H4 (cell line): Measurements from ENCODE around the gene DRC1. TPM values are rescaled to one million over a fixed set of nuclear protein-coding genes. Genes with fewer than 3 reads are reported as not detected.
A peak's percentile ranks its signal among the peaks of the same experiment; 100 is the strongest.
"Not testable (repeated sequence)": the region's sequence is repeated elsewhere in the genome, so short reads cannot be mapped to it uniquely, and the experiment has no call there.

ENCODE experiments used
- DNase-seq: peaks from one replicate; pipeline ENCODE4 v3.0.0-alpha.2; 2015; ENCODE audit warnings: low spot score
- total RNA-seq: library from RNA; depleted of rRNA; stranded (reverse); fragments of >200 nt; shearing (Covaris generic); gene quantifications from 2 replicates; pipeline ENCODE4 v1.2.3, GENCODE V29; 2014

The DRC1 gene
- total RNA-seq, 1 experiment from 2014 or later: not detected

DNA sequence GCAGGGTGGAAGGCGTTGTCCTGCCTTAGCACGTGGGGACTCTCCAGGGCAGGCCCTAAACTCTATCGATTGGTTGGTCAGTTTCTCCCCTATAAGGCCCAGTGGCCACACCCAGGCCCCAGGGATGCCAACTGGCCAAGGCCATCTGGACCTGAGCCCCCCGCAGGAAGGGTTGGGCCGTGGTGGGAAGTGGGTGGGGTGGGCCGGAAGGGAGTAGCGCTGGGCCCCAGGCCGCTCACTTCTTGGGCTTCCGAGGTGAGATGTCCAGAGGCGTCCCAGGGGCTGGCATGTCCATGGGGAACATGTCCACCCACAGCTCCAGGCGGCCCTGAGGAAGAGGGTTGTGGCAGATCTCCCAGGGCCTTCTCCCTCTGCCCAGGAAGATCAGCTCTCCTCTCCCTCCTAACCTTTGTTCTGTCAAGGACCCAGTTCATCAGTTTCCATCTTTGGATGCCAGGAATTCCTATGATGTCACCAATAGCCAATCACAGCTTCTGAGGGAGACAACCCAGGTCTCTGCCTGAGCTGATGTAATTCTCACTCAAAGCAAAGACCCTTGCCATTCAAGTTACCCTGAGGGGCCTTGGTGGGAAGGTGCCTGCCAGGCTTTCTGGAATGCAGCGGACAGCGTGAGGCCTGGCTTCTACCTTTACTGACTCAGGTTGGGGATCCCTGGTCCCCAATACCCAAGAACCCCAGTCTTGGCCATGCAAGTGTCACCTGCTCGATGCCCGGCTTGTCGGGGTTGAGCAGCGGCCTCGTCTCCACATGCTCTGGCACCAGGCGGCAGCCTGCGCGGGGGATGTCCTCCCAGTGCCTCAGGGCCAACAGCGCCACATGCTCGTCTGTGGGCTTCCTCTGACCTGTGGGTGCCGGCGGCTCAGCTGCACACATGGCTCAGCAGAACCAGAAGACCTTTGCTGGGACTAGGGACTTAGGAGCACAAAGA, 61.8 kb downstream of the DRC1 start:
- no peak for DNase-seq

GRCh38 chr2:26464390-26465265, 62.9 kb downstream of the DRC1 start:
- no peak for DNase-seq

- DNase-seq: no peak
Observed at GRCh38 chr2:26465266-26465925, 63.7 kb downstream of the DRC1 start.

DNA sequence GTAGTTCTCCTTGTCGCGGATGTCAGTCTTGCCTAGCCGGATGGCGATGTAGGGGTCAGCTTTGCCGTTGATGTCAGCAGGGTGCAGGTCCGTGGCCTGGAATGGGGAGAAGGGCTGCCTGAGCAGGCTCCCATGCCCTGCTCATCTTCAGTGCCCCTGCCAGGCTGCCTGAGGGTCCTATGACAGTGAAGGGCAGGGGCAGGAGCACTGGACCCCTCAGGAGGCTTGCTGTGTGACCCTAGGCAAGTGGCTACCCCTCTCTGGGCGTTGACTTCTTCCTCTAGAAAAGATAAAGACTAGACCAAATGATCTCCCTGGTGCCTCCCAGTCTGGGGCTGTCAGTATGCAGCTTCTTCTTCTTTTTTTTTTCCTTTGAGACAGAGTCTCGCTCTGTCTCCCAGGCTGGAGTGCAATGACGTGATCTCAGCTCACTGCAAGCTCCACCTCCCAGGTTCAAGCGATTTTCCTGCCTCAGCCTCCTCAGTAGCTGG, 64.3 kb downstream of the DRC1 start:
- no peak for DNase-seq

DNA sequence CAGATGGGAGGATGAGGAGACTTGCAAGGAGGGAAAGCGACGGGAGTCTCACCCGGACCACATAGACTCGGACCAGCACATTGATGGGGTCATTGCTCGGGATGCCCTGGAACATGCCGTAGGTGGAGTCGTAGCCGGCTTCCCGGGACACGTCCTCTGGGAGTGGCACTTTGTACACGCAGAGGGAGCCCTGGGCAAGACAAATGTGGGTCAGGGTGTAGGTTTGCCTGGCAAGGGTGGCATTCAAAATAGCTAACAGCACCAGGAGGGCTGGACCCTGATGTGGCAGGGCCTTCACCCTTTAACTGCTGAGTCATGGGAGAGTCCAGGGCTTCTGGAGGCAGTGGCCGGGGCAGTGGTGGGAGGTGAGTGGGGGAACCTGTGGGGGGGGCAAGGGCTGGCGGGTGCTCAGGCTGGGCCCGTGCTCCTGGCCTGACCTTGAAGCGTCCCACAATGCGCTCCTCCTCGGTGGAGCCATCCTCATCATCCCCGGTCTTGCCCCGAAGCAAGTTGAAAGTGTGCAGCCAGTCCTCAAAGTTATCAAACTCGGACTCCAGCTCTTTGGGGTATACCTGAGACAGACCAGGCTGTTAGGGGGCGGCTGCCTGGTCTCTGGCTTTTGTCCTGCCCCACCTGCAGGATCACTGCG, 65.1 kb downstream of the DRC1 start:
- DNase-seq: no peak

DNA sequence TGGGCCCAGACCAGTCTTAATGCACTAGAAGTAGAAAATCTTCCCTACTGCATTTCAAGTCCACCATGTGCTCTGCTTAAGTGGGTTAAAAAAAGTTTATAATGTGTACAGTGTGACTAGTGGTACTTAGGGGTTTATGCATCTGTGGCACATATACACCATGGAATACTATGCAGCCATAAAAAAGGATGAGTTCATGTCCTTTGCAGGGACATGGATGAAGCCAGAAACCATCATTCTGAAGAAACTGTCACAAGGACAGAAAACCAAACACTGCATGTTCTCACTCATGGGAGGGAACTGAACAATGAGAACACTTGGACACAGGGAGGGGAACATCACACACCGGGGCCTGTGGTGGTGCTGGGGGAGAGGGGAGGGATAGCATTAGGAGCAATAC, 66.8 kb downstream of the DRC1 start:
- DNase-seq: not testable (repeated sequence)

DNA sequence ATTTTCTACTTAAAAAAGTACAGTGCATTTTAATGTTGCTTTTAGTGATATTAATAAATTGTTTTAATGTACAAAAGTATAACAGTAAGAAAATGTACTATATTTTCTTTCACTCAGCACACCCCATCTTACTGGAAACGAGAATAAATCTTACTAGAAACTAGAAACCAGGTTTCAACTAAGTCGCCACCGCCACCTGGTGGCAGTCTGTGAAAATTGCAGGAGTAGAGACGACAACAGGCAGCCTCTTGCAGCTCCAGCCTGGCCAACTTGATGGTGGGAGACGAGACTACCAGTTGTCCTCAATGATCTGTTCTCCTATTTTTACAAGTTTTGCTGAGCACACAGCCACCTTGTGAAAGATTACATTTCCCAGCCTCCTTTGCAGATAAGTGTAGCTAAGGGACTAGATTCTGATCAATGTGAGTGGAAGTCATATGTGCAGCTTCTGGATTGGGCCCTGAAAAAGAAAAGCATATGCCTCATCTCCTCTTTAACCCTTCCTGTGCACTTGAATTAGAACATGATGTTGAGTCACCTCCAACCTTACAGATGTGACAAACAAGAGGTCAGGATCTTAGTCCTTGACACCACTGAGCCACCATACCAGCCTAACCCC, 67.5 kb downstream of the DRC1 start:
- peak; percentile 42 for DNase-seq

- DNase-seq: no peak
Observed at GRCh38 chr2:26469955-26470354, 68.2 kb downstream of the DRC1 start.

GRCh38 chr2:26470601-26471260, 69.0 kb downstream of the DRC1 start:
- no peak for DNase-seq

- no peak for DNase-seq
Observed at GRCh38 chr2:26471289-26471688, 69.6 kb downstream of the DRC1 start.

DNA sequence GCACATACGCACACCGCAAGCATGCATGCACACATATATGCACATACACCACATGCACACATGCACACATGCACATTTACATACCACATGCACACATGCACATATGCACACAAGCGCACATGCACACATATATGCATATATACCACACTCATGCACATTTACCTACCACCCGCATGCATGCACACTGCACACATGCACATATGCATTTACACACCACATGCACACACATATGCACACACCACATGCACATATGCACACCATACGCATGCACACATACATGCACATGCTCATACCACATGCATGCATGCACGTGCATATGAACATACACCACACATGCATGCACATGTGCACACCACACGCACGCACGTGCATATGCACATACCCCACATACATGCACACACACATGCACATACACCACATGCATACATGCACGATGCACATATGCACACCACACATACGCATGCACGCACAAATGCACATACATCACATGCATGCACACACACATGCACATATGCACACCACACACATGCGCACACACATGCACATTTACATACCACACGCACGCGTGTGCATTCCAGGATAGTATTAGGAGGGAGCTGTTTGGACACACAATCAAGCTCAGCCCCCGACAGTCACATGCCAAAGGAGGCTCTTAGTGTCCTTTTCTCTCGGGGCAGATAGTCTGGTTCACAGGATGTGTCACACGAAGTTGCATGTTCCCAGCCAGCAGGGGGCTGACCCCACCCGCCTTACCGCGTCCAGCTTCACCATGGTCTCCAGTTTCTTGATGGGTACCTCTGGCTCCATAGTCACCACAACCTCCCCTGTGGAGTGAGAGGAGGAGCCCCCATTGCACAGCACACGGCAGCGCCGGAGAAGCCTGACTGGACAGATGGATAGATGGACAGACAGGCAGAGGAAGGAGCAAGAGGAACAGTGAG, 70.3 kb downstream of the DRC1 start:
- no peak for DNase-seq

GRCh38 chr2:26472821-26473655, 71.3 kb downstream of the DRC1 start:
- DNase-seq: no peak

- no peak for DNase-seq
Observed at GRCh38 chr2:26473796-26474195, 72.1 kb downstream of the DRC1 start.

GRCh38 chr2:26474261-26474785, 72.6 kb downstream of the DRC1 start:
- no peak for DNase-seq

DNA sequence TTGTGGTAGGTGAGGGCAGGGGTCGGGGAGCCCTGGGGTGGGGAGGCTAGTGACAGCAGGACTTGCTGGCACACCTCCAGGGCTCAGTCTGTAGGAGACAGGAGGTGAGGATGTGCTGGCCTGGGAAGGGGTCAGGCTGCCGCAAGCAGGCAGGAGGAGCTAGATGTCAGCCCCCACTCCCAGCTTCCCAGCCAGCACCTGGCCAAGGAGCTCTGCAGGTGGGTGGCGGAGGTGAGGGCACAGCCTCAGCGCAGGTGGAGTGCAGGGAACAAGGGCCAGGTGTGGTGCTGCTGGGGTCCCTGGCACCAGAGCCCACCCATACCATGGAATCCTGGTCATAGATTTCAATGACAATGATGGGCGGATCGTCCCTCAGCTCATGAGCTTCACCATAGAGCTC, 73.3 kb downstream of the DRC1 start:
- DNase-seq: no peak

DNA sequence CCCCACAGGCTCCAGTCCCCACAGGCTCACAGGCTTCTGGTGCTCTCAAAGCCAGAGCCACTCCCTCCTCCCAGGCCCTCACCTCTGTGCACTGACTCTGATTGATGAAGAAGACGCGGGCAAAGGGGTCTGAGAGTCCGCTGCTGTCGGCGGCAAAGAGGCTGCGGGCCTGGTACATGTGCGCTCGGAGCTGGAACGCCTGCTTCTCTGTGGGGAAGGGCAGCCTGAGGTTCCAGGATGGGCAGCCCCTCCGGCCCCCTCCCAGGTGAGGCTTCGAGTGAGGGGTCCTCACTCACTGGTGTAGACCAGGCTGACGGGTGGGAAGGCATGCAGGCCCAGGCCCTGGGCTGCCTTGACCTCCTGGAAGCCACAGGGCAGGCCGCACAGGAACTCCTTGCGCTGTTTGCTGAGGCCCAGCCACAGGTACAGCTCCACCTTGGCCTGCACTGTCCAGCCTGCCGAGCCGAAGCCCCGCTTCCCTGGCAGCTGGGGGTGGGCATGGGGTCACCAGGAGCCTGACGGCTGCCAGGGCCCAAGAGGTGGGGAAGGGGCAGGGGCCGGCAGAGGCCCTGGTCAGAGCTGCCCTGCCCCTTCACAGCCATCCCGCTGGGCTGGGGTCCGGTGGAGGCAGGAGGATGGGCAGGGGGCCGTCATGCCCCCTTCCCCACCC, 74.2 kb downstream of the DRC1 start:
- DNase-seq: no peak

- no peak for DNase-seq
Observed at GRCh38 chr2:26477126-26477910, 75.6 kb downstream of the DRC1 start.
